Stimulated activated CD4-positive, alpha-beta T cell treated with anti-CD3 and anti-CD28 coated beads, Interleukin-1b, Interleukin-23, amount 100 ng/mL, for 4 hours (primary cell): ENCODE measurements around the gene YAP1.

Experiments
- DNase-seq, 2 donors: peaks; one replicate each; pipeline ENCODE4 v3.0.0-alpha.2; 2020; ENCODE audit warnings: low read depth in 2 of 2

YAP1 gene

DNA sequence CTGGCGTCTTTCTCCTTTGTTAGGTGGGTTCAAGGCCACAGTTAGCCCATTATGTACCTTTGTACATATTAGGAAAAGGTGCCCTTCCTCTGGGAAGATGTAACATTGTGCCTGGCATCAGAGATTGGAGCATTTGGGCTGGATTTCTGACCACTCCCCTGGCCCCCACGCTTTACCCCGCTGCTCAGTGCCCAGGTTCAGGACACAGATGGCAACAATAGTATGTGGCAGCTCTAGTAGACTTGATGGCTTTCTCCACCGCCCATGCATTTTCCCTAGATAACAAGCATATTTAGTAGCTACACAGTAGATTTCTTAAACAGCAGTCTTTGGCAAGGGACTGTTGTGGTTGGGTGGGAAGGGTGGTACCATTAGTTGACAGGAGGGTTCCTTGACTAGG lies 53.1 kb downstream of the YAP1 start:
- DNase-seq, result no peak

- no peak for DNase-seq
Measured at GRCh38 chr11:102166175-102167064, 56.2 kb downstream of the YAP1 start.

GRCh38 chr11:102168481-102168880 lies 58.2 kb downstream of the YAP1 start:
- no peak for DNase-seq

DNA sequence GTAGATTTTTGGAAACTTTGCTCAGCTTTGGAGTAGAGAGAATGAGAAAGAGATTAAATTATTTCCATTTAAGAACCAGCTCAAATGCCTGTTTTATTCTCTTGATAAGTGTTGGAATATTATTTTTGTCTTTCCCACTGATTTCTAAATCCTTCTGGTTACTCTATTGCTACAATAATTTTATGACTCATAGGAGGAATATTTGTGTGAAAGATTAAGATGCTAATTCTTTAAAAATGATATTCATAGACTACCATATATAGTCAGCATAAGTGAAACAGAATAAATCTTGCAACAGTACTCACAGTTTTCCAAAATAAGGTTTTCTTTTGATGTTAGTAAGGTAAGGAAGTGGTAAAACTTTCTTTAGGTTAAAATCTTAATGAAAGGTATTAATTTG lies 60.9 kb downstream of the YAP1 start:
- DNase-seq, result no peak

DNA sequence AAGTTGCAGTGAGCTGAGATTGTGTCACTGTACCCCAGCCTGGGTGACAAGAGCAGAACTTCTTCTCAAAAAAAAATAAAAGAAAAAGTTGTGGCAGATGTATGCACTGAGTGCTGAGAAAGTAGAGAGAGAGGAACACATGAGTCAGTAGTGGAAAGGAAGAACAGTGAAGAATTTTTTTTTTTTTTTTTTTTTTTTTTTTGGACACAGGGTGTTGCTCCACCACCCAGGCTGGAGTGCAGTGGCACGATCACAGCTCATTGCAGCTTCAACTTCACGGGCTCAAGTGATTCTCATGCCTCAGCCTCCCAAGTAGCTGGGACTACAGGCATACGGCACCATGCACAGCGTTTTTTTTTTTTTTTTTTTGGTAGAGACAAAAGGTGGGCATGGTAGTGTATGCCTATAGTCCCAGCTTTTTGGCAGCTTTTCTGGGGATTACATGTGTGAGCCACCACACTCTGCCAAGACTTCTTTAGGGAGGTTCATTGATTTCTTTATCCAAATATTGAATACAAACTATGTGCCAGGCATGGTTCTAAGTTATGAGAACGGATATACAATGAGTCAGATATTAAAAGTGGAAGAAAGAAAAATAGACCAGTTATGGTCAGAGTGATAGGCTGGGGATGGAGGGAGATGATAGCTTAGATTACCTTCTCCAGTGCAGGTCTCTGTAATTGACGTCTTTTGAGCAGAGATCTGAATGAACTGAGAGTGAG lies 62.0 kb downstream of the YAP1 start:
- DNase-seq, result no peak

GRCh38 chr11:102177126-102177525 lies 66.9 kb downstream of the YAP1 start:
- no peak for DNase-seq

DNA sequence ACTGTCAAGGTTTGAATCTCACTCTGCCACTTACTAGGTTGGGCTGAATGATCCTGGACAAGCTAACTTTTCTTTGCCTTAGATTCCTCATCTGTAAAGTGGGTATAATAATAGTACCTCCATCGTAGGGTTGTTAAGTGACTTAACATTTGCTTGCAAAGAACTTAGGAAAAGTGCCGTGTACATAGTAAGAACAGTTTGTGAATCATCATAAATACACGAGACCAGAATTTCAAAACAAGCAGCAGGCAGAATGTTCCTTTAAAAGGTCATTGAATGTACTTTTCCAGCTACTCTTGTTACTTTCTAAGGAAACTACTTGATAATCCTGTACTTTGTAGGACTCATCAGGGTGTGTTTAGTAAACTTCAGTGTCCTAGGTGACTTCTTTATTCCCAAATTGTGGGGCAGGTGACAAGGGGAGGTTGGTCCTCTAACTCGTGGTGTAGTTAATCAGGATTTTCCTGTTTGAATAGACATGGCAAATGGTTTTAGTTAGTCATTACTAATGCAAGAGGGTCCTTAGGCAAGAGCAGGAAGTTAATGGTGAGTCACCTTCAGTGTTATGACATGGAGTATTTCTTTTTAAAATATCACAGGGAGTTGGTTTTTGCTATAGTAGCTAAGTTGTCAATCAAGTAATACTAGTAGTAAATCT lies 67.9 kb downstream of the YAP1 start:
- DNase-seq, result no peak

DNA sequence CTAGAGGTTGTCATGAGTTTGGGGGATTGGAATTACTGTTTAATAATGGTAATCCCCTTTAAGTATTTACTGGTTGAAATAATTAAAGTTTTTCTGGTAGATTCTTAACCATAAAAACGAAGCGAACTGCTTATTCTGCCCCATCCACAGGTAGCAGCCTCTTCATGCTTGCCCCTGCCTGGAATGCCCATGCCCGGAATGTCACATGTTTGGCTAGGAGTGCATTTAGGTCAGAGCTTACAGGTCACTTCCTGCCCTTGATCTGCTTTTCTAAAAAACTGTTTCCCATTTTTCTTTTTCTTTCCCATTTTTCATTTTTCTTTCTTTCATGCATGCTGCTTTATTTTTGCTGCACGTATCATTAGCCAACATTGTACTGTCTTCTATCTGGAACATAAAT lies 69.1 kb downstream of the YAP1 start:
- no peak for DNase-seq

DNA sequence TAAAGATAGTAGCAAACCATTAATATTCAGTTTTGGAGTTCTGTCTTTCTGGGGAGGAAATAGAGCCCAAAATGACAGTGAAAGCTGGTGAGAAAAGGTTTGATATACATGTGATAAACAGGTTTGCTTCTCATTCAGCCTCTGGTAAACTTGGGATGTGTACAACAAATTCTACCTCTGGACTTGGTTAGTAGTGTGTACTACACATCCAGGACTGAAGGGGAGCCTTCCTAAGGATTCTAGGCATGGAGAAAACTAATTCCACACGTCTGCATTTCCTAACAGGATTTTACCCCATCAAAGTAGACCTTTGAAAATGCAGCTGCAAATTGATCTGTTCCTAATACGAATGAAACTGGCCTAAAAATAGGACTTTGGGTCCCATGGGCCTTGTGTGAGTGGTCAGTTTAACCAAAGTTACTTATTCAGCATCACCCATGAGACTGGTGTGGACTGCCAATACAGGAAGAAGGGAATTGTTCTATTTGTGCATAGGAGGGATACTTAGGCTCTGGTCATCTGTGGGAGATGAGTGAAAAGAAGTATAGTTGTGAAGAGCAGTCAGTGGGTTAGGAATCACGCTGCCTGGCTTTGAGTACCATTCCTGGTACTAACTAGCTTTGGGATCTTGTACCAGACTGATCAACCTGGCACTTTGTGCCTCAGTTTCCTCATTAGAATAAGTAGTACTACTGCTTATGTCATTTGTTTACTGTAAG lies 74.2 kb downstream of the YAP1 start:
- no peak for DNase-seq

- DNase-seq, result no peak
Measured at GRCh38 chr11:102186551-102187191, 76.4 kb downstream of the YAP1 start.

DNA sequence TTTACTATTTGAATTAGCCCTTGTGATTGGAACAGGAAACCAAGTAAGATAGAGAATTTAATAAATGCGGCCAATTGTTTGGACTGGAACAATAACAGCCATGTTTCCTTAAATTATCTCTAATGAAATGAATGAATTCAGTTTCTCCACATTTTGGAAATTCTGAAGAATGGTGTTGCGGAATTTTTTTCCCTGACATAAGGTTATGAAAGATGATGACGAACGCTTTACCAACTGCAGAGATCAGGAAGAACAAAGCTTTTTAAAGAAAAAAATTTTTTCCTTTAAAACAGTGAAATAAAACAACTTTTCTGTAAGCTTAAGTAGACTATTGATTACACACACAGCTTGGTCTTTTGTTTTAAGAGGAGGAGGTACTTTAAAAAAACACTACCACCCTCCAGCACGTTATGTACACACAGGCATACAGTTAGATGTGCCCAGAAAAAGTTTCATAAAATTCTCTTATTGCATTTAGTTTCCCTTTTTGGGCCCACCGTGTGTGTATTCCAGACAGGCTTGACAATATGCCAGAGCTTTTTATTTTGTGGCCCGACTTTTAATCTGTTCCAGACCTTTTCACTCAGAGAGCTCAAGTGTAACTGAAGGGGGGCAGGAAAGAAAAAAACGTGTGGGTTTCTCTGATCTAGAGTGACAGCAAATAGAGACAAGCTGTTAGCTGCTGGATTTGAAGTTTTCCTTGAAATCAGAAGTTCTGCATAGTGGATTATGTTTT lies 77.3 kb downstream of the YAP1 start:
- DNase-seq, result no peak

GRCh38 chr11:102188488-102188887 lies 78.2 kb downstream of the YAP1 start:
- DNase-seq, result no peak

- no peak for DNase-seq
Measured at GRCh38 chr11:102191832-102192231, 81.6 kb downstream of the YAP1 start.

- DNase-seq, result no peak
Measured at GRCh38 chr11:102192349-102193066, 82.3 kb downstream of the YAP1 start.

DNA sequence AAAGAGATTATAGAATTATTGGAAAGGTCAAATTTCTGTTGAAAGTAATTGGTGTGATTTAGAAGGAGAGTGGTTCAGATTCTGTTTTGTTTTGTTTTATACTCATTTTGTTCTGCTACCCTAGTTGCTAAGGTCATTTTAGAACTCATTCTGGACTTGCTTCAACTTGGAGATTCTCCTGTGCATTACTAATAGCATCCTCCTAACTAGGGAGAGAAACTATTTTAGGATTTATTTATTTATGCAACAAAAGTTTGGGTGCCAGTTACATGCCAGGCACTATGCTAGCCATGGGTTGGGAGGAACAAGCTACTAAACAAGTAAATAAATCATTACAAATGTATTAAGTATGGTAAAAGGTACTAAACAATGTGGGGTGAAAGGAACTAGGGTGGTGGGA lies 84.0 kb downstream of the YAP1 start:
- DNase-seq, result no peak

GRCh38 chr11:102194990-102195389 lies 84.7 kb downstream of the YAP1 start:
- no peak for DNase-seq

DNA sequence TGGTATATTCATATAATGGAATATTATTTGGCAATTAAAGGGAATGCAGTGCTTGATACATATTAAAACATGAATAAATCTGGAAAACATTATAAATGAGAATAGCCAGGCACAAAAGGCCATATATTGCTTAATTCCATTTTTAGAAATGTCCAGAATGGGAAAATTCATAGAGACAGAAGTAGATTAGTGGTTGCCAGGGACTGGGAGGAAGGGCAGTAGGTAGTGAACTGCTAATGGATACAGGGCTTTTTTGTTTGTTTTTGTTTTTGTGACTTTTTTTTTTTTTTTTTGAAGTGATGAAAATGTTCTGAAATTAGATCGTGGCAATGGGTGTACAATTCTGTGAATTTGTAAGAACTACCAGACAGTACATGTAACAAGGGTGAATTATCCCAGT lies 86.1 kb downstream of the YAP1 start:
- DNase-seq, result no peak

DNA sequence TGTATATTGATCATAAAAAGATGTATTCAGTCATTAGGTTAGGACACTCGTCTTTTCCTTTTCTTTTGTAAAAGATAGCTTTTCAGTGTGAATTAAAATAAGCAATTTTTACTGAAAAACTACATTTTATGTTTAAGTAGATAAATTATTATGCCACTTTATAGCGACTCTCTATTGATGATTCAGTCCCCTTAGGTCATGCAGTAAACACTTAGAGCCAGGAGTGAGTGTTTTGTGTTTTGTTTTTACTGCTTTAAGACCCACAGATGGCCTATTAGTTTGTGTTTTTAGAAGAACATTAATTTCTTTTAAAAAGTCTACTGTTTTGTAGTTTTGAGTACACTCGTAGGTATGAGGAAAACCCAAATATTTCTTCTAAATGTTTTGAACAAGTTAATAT lies 86.6 kb downstream of the YAP1 start:
- DNase-seq, result no peak

DNA sequence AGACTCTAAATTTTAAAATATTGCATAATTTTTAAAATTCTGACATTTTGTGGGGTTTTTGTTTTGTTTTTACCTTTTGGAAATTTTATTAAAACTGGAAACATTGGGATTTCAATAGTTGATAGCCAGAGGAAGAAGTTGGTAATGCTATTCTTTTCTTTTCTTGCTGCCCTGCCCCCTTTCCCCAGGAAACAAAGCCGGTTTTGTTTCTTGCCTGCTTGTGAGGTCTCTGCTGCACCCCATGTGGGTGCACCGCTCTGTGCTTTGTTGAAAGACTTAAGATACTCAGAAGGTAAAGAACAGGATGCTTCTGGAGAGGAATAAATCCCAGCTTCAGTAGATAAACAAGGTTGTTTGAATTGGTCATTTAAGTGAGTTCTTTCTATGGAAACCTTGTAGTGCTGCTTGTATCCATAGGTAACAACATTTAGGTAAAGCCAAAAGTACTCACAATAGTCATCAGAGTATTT lies 87.5 kb downstream of the YAP1 start:
- no peak for DNase-seq

DNA sequence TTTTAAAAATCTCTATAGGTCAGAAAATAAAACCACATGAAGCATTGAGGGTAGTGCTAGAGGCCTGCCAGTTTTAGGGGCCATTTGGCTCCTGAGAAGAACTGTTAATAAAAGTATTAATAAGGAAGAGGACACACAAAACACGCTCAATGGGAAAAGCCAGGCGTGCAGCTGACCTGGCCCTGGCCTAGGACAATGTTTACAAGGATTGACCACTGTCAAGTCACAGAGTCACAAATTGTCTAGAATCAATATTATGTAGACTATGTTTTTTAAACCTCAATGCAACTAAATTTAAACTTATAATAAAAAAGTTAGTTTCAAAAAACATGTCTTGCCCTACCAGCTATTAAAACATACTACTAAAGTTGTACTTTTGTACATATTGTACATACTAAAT lies 89.4 kb downstream of the YAP1 start:
- no peak for DNase-seq
